GM19238 (cell line): ENCODE measurements around the gene TMEM117.

Experiments
- DNase-seq: peaks from one replicate; pipeline ENCODE4 v3.0.0; 2011; ENCODE audit warnings: low spot score; ENCODE audit not compliant: insufficient read length

TMEM117 gene

GRCh38 chr12:43957732-43958372 is 122.0 kb downstream of the TMEM117 start:
- peak; percentile 20 for DNase-seq

GRCh38 chr12:43964033-43964432 is 128.2 kb downstream of the TMEM117 start:
- DNase-seq = no peak

- no peak for DNase-seq
These were observed 129.1 kb downstream of the TMEM117 start for GRCh38 chr12:43964961-43965360.

GRCh38 chr12:43965899-43966298 is 130.0 kb downstream of the TMEM117 start:
- DNase-seq = no peak

GRCh38 chr12:43968736-43969135 is 132.9 kb downstream of the TMEM117 start:
- DNase-seq = no peak

GRCh38 chr12:43969882-43970281 is 134.0 kb downstream of the TMEM117 start:
- DNase-seq = no peak

- no peak for DNase-seq
These were observed 137.5 kb downstream of the TMEM117 start for GRCh38 chr12:43973385-43973784.

- DNase-seq = no peak
These were observed 138.1 kb downstream of the TMEM117 start for GRCh38 chr12:43973993-43974392.

- no peak for DNase-seq
These were observed 140.1 kb downstream of the TMEM117 start for GRCh38 chr12:43976027-43976426.

GRCh38 chr12:43978556-43978955 is 142.7 kb downstream of the TMEM117 start:
- DNase-seq = no peak

GRCh38 chr12:43979450-43979849 is 143.6 kb downstream of the TMEM117 start:
- DNase-seq = no peak

- no peak for DNase-seq
These were observed 144.8 kb downstream of the TMEM117 start for GRCh38 chr12:43980627-43981191.

- DNase-seq = no peak
These were observed 145.8 kb downstream of the TMEM117 start for GRCh38 chr12:43981726-43982125.

- DNase-seq = no peak
These were observed 146.7 kb downstream of the TMEM117 start for GRCh38 chr12:43982544-43982943.

- DNase-seq = peak; percentile 6
These were observed 153.1 kb downstream of the TMEM117 start for GRCh38 chr12:43988838-43989560.

GRCh38 chr12:43992856-43993255 is 157.0 kb downstream of the TMEM117 start:
- no peak for DNase-seq

- DNase-seq = peak; percentile 14
These were observed 164.6 kb downstream of the TMEM117 start for GRCh38 chr12:44000309-44000952.

- no peak for DNase-seq
These were observed 166.7 kb downstream of the TMEM117 start for GRCh38 chr12:44002607-44003006.

- DNase-seq = no peak
These were observed 167.8 kb downstream of the TMEM117 start for GRCh38 chr12:44003721-44004120.

GRCh38 chr12:44015333-44015941 is 179.6 kb downstream of the TMEM117 start:
- DNase-seq = no peak

GRCh38 chr12:44017216-44017615 is 181.3 kb downstream of the TMEM117 start:
- no peak for DNase-seq

- no peak for DNase-seq
These were observed 183.2 kb downstream of the TMEM117 start for GRCh38 chr12:44019118-44019517.
